ENCODE measurements around the gene C14orf132. TPM values are rescaled to one million over a fixed set of nuclear protein-coding genes. Genes with fewer than 3 reads are reported as not detected.

C14orf132 gene
- total and polyA plus RNA-seq, 3 donors from 2014 or later = 1.4 to 8.4 (median 2.5) TPM

GRCh38 chr14:96062010-96062409 lies 22.8 kb downstream of the C14orf132 start:
- 87 to 88% methylated on average over 4 of the region's 4 CpGs for WGBS, 2 donors
- Histone ChIP-seq H3K9me3 (no peaks in the 10 kb centered on the region), H3K27me3 (no peaks in the 10 kb centered on the region), H3K4me1 (no peaks in the 10 kb centered on the region), H3K36me3 (ENCODE audit: low read depth, missing control alignments) (no peaks in the 10 kb centered on the region), H3K27ac (no peak overlapping the region), H3K4me3 (no peak overlapping the region)
- intact Hi-C loops (cut with DNase I; ENCODE audit: low total_unique reads) = no loop called here
- no peak for DNase-seq
- TF ChIP-seq POLR2A (IDR thresholded peaks at IDR 0.05) (no peak), CTCF (IDR thresholded peaks at IDR 0.05) (no peak)

GRCh38 chr14:96062506-96062905 lies 23.3 kb downstream of the C14orf132 start:
- no peak overlapping the region for H3K27ac ChIP-seq
- no peak for DNase-seq
- 88 to 90% methylated on average over 6 of the region's 6 CpGs for WGBS, 2 donors
- no peaks in the 10 kb centered on the region for H3K9me3 ChIP-seq
- no peaks in the 10 kb centered on the region for H3K36me3 ChIP-seq (ENCODE audit: low read depth, missing control alignments)
- H3K4me3 ChIP-seq = no peak overlapping the region
- H3K27me3 ChIP-seq = no peaks in the 10 kb centered on the region
- H3K4me1 ChIP-seq = no peaks in the 10 kb centered on the region
- TF ChIP-seq POLR2A (IDR thresholded peaks at IDR 0.05) = no peak
- no peak for TF ChIP-seq CTCF (IDR thresholded peaks at IDR 0.05)
- intact Hi-C loops (cut with DNase I; ENCODE audit: low total_unique reads) = no loop called here

GRCh38 chr14:96064866-96065265 lies 25.7 kb downstream of the C14orf132 start:
- WGBS, 2 donors = 79 to 82% methylated on average over 5 of the region's 5 CpGs
- intact Hi-C loops (cut with DNase I; ENCODE audit: low total_unique reads) = no loop called here
- H3K27ac ChIP-seq = no peak overlapping the region
- TF ChIP-seq POLR2A (IDR thresholded peaks at IDR 0.05) = no peak
- no peak for TF ChIP-seq CTCF (IDR thresholded peaks at IDR 0.05)
- no peak overlapping the region for H3K4me3 ChIP-seq
- no peaks in the 10 kb centered on the region for H3K27me3 ChIP-seq
- no peak for DNase-seq
- no peaks in the 10 kb centered on the region for H3K9me3 ChIP-seq
- no peaks in the 10 kb centered on the region for H3K36me3 ChIP-seq (ENCODE audit: low read depth, missing control alignments)
- no peaks in the 10 kb centered on the region for H3K4me1 ChIP-seq

GRCh38 chr14:96065661-96066459 lies 26.7 kb downstream of the C14orf132 start:
- 68 to 69% methylated on average over 11 of the region's 11 CpGs for WGBS, 2 donors
- H3K9me3 ChIP-seq = no peaks in the 10 kb centered on the region
- H3K4me3 ChIP-seq = no peak overlapping the region
- intact Hi-C loops (cut with DNase I; ENCODE audit: low total_unique reads) = no loop called here
- H3K4me1 ChIP-seq = no peaks in the 10 kb centered on the region
- H3K36me3 ChIP-seq (ENCODE audit: low read depth, missing control alignments) = no peaks in the 10 kb centered on the region
- no peaks in the 10 kb centered on the region for H3K27me3 ChIP-seq
- no peak for DNase-seq
- H3K27ac ChIP-seq = no peak overlapping the region
- TF ChIP-seq CTCF (IDR thresholded peaks at IDR 0.05) (no peak), POLR2A (IDR thresholded peaks at IDR 0.05) (no peak)

GRCh38 chr14:96066976-96067375 lies 27.8 kb downstream of the C14orf132 start:
- intact Hi-C loops (cut with DNase I; ENCODE audit: low total_unique reads) = no loop called here

More at GRCh38 chr14:96066976-96067375, 27.8 kb downstream of the C14orf132 start:
- Histone ChIP-seq H3K4me3 (no peak overlapping the region), H3K9me3 (no peaks in the 10 kb centered on the region), H3K4me1 (no peaks in the 10 kb centered on the region), H3K27ac (no peak overlapping the region), H3K27me3 (no peaks in the 10 kb centered on the region), H3K36me3 (ENCODE audit: low read depth, missing control alignments) (no peaks in the 10 kb centered on the region)
- DNase-seq = no peak
- 91% methylated on average over 5 of the region's 5 CpGs; no CpG with 5 or more reads in 1 of the 2 donors for WGBS, 2 donors
- TF ChIP-seq POLR2A (IDR thresholded peaks at IDR 0.05) = no peak
- TF ChIP-seq CTCF (IDR thresholded peaks at IDR 0.05) = no peak

All from testis (tissue), 3 donors.